HCEC 1CT (cell line): ENCODE measurements around the gene ZNRF3.

Experiments used
- DNase-seq: peaks from one replicate; pipeline ENCODE4 v3.0.0-alpha.2; 2017

Gene ZNRF3

GRCh38 chr22:28910569-28911303 lies 27.4 kb downstream of the ZNRF3 start:
- DNase-seq, result no peak

- no peak for DNase-seq
Observed at GRCh38 chr22:28911304-28911690, 27.9 kb downstream of the ZNRF3 start.

GRCh38 chr22:28911777-28912669 lies 28.7 kb downstream of the ZNRF3 start:
- peak; percentile 54 for DNase-seq

GRCh38 chr22:28914201-28914600 lies 30.8 kb downstream of the ZNRF3 start:
- DNase-seq, result no peak

- DNase-seq, result no peak
Observed at GRCh38 chr22:28915969-28916368, 32.6 kb downstream of the ZNRF3 start.

DNA sequence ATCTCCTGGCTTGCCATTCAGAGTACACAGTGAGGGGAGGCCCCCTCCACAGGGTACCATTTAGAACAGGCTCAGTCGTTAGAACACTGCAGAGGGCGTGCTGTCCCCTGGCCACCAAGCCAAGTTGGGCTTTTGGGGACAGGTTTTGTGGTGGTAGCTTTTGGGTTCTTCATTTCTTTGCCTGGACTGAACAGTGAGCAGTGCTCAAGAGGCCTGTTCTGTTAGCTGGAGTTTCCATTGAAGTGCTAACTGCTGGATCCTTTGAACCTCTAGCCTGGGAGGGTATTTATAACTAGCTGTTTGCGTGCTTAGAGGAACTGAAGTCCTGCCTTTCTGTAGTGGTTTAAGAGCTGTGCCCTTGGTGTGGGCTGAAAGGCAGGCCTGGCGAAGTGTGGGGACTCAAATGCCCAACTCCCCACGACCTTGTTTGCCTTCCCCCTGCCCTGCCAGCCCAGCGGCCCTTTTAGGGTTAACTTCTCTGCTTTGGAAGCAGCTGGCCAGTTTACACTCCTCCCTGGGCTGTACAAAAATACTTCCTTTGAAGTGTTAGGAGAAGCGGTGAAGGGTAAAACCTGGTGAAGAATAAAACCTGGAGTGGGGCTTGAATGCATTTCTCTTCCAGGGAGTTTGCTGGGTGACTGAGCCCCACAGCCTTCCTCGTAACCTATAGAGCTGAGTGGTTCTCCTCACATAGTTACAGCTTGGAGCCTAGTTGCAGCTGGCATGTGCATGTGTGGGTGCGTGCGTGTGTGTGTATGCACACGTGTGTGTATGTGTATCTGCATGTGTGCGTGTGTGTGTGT lies 34.6 kb downstream of the ZNRF3 start:
- no peak for DNase-seq

DNA sequence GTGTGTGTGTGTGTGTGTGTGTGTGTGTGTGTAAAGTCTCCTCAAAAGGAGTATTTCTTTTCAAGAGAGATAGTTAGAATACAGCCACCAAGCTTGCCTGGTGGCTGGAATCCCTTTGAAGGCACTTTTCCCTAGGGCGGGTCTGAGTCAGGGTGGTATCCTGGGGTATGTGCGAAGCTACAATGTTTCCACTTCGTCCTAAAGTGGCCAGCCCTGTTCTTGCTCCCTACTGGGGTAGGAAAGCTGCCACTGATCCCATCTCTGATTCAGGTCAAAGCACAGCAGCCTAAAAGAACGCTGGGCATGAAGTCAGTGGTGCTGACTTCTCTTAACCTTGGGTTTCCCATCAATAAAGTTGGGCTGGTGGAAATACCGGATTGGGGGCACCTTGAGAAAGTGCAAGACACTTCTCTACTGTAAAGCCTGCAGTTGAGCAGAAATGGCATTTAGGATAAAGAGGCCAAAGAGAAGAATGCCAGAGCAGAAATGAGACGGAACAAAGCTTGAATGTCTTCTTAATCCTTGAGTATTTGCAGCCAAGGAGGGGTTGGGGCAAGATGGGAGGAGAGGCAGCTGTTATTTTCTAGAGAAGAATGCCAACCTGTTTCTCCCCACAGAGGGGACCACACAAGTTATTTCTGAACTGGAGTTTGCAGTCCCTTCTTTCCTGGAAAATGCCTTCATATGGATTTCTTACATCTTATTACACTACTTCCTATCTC lies 35.3 kb downstream of the ZNRF3 start:
- no peak for DNase-seq

DNA sequence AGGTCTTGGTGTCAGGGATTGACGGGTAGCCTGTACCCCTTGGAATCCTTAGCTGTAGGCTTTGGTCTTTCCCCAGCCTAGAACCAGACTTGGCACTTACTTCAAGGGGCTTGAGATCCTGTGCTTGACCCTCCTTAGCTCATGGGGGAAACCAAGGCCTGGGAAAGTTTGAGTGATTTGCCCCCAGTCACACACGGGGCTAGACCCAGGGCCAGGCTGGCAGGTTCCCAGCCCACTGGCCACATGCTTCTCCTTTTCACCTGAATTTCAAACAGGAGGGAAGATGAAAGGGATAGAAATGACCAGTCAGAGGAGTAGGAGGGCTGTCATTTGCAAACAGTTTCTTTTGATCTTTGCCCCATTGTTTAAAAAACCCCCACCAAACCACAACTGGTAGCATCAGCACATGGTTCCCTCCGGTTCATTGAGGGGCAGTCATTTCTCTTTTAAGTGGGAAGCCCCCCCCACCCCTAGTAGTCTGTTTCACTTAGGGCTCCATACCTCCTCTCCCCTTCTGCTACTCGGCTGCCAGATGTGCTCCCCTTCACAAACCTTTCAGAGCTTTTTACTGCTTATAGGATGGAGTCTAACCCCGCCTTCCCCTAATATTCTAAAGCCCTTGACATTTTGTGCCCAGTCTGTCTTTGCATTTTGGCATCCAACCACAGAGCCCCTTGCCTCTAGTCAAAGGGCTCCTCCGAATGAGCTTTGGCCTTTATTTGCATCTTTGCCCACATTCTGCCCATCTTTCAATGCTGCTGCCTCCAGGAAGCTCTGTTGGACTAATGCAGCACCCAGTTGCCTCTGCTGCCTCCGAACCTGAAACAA lies 37.6 kb downstream of the ZNRF3 start:
- DNase-seq, result no peak

DNA sequence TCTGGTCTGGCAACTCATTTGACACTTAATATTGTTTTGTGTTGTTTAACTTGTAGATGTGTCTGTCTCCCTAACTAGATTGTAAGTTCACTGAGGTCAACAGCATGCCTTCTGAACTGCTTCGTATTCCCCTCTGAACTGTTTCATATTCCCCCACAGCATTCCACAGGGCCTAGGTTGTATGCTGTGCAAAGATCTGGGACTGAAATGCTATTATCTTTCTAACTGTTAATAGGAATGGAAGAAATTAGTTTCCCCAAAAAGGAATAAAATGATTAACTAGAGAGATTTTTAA lies 38.2 kb downstream of the ZNRF3 start:
- DNase-seq, result no peak

DNA sequence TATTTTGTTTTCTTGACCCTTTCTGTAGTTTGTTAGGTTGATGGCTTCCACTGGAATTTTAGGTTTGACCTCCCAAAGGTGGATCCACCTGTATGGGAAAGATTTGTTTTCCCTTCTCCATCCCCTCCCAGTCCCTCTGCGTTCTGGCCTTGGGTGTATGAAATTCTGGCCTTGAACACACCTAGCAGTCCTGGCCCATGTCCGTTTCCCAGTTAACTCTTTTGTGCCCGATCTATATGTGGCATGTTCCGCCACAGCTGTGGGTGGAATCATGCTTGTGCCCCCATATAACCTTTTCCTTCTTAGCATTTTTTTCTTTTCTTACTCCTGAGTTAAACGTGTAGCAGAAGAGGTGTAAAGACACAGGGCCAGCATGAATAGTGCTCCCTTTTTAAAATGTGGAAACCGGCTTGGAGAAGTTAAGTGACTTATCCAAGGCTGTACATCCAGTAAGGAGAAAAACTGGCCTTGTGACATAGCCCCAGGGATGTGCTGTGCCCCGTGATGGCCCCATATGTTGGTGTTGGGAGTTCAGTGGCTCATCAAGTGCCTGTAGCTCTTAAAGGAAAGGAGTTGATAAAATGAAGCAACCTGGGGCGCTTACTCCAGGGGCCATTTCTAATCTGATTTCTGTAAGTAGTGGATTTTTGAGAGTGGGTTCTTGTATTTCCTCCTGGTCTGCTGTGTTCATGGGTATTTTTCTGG lies 39.3 kb downstream of the ZNRF3 start:
- DNase-seq, result no peak

GRCh38 chr22:28923826-28924732 lies 40.7 kb downstream of the ZNRF3 start:
- no peak for DNase-seq

GRCh38 chr22:28925916-28926315 lies 42.5 kb downstream of the ZNRF3 start:
- no peak for DNase-seq

DNA sequence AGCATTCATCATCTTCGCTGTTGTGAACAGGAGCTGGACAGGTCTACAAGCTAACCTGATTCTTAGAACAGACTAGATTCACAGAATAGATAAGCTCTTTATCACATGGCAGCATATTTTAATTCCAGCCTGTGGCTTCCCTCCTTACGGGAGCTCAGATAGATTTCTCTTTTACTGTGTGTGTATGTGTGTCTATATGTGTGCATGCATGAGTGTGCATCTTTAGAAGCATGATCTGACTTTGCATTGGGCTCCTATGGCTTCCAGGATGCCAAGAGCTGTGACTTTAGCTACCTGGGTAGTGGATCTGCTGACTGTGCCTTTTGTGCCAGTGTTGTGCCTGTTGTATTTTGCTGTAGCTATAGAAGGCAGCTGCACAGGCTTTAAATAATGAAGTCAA lies 44.3 kb downstream of the ZNRF3 start:
- no peak for DNase-seq

DNA sequence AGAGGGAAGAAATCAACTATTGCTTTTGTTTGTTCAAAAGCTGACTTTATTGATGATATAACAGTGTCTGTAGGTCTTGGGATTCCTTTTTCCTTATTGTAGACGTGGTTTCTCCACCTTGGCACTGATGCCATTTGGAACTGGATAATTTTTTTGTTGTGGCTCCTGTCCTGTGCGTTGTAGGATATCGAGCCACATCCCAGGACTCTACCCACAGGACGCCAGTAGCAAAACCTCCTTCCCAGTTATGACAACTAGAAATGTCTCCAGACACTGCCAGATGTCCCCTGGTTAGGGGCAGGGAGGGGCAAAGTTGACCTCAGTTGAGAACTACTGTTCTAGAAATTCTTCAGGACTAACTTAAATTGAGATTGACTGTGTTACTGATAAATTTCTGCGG lies 45.8 kb downstream of the ZNRF3 start:
- DNase-seq, result no peak

DNA sequence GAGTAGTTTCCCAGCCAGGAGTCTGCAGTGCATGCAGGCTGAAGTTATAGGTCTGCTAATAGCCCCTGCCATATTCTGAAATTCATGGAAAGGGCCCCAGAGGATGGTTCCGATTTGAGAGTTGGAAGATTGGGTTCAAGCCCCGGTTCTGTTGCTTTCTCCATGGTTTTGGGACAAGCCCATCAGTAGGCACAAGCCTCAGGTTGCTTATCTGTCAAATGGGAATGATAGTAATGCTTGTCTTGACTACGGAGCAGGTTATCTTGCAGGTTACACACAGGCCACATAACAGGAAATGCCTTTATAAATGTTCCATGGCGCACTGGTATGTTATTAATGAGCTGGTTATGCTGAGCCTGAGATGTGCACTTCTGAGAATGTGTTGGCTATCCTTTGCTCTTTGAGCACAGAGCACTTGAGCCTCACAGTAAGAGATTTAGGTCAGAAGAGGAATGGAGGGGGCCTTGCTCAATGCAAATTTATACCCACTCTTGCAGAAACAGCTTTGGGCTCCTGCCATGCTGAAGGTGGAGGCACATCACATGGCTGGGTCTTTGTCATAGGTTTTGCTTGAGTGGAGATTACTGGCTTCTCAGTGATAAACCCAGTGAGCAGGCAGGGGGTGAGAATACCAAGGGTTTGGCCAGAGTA lies 47.1 kb downstream of the ZNRF3 start:
- no peak for DNase-seq

GRCh38 chr22:28931844-28932567 lies 48.6 kb downstream of the ZNRF3 start:
- no peak for DNase-seq

DNA sequence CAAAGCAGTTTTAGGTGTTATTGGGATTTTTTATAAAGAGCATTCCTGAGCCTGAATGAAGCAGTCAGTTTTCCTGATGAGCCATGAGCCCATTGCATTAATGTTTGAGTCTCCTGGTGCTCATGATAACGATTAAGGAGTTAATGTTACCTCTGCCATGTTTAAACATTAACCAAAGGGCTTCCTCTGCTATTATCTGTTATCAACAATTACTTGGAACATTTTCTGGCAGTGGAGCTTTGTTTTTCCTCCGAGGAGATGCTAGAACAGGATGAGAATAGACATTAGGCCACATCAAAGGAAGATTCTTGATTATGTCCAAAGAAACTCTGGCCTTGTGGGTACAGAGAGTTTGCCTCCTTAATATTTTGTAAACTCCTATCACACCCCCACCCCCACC lies 49.9 kb downstream of the ZNRF3 start:
- DNase-seq, result no peak

- no peak for DNase-seq
Observed at GRCh38 chr22:28934026-28934425, 50.7 kb downstream of the ZNRF3 start.

DNA sequence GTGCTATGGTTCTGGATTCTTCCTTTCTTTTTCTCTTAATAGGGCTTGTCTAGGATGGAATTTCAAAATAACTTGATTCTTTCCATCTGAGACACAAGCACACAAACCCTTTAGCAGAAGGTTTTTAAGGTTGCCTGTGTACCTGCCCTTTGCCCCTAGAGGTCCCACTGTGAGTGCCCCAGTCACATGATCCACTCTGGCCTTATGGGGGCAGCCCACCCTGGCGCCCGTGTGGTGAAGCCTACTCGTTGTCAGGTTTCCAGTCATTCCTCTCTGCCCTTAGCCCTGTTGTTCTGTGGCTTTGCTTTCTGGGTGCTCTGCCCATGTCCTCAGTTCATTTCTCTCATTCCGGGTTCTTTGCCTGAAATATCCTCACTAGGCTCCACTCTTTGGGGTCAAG lies 51.8 kb downstream of the ZNRF3 start:
- DNase-seq, result no peak
